ENCODE results near the gene MARCHF4.
A peak's percentile ranks its signal among the peaks of the same experiment; 100 is the strongest.

The MARCHF4 gene

GRCh38 chr2:216414772-216415319, 42.6 kb upstream of the MARCHF4 start:
- H3K4me3 ChIP-seq (ENCODE audit: control insufficient read depth, low read depth, low read length): no peak overlapping the region
- no peak for TF ChIP-seq CTCF (conservative IDR thresholded peaks at IDR 0.05; ENCODE audit: control insufficient read depth, insufficient read depth, low read depth, low read length)
- DNase-seq (ENCODE audit: low read depth): peak; percentile 10

GRCh38 chr2:216413882-216414281, 41.6 kb upstream of the MARCHF4 start:
- TF ChIP-seq CTCF (conservative IDR thresholded peaks at IDR 0.05; ENCODE audit: control insufficient read depth, insufficient read depth, low read depth, low read length): no peak
- no peak for DNase-seq (ENCODE audit: low read depth)
- no peak overlapping the region for H3K4me3 ChIP-seq (ENCODE audit: control insufficient read depth, low read depth, low read length)

GRCh38 chr2:216412022-216412999, 40.0 kb upstream of the MARCHF4 start, which contains the start of gene SMARCAL1:
Gene SMARCAL1 (plus strand): TSS chr2:216412484. CDS start chr2:216414705, 2,221 bp downstream.
- peak; percentile 96 for DNase-seq (ENCODE audit: low read depth)
- H3K4me3 ChIP-seq (ENCODE audit: control insufficient read depth, low read depth, low read length): peak within 1 kb of the TSS; percentile 89
- TF ChIP-seq CTCF (conservative IDR thresholded peaks at IDR 0.05; ENCODE audit: control insufficient read depth, insufficient read depth, low read depth, low read length): no peak

- no peak for DNase-seq (ENCODE audit: low read depth)
Measured at GRCh38 chr2:216410550-216410949, 38.3 kb upstream of the MARCHF4 start.

GRCh38 chr2:216408426-216409290, 36.4 kb upstream of the MARCHF4 start:
- DNase-seq (ENCODE audit: low read depth): no peak
- no peak overlapping the region for H3K4me3 ChIP-seq (ENCODE audit: control insufficient read depth, low read depth, low read length)
- TF ChIP-seq CTCF (conservative IDR thresholded peaks at IDR 0.05; ENCODE audit: control insufficient read depth, insufficient read depth, low read depth, low read length): no peak

More at GRCh38 chr2:216410550-216410949, 38.3 kb upstream of the MARCHF4 start:
- no peak overlapping the region for H3K4me3 ChIP-seq (ENCODE audit: control insufficient read depth, low read depth, low read length)
- TF ChIP-seq CTCF (conservative IDR thresholded peaks at IDR 0.05; ENCODE audit: control insufficient read depth, insufficient read depth, low read depth, low read length): no peak

- no peak overlapping the region for H3K4me3 ChIP-seq (ENCODE audit: control insufficient read depth, low read depth, low read length)
- DNase-seq (ENCODE audit: low read depth): no peak
- TF ChIP-seq CTCF (conservative IDR thresholded peaks at IDR 0.05; ENCODE audit: control insufficient read depth, insufficient read depth, low read depth, low read length): no peak
Measured at GRCh38 chr2:216406826-216407225, 34.5 kb upstream of the MARCHF4 start.

Measured in fibroblast of mammary gland (primary cell).